GM12873 (cell line): ENCODE measurements around the gene DYRK1A.

ENCODE experiments used
- TF ChIP-seq, protein P1 (sequence below): IDR thresholded peaks from 2 replicates; pipeline ENCODE4 v1.5.1; 2012; ENCODE audit warnings: low read depth, mild to moderate bottlenecking, moderate library complexity, low read length, control low read depth; ENCODE audit not compliant: insufficient read depth; ENCODE audit errors: missing control alignments

Gene DYRK1A

DNA sequence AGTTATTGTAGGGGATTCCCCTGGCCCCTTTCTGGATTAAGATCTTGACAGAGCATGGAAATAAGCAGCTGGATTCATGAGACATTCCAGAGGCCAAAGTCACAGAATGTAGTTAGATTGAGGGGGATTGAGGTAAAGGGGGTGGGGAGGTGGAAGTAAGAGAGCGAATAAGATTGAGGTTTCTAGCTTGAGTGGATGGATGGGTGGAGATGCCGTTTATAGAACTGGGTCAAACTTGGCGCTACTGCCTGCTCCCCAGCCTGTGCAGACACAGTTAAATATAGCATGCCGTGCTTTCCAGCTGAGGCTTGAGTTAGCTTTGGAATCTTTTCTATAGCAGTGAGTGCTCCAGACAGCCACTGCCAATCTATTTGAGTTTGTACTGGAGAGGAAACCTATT, 85.7 kb downstream of the DYRK1A start:
- TF ChIP-seq, protein P1, sequence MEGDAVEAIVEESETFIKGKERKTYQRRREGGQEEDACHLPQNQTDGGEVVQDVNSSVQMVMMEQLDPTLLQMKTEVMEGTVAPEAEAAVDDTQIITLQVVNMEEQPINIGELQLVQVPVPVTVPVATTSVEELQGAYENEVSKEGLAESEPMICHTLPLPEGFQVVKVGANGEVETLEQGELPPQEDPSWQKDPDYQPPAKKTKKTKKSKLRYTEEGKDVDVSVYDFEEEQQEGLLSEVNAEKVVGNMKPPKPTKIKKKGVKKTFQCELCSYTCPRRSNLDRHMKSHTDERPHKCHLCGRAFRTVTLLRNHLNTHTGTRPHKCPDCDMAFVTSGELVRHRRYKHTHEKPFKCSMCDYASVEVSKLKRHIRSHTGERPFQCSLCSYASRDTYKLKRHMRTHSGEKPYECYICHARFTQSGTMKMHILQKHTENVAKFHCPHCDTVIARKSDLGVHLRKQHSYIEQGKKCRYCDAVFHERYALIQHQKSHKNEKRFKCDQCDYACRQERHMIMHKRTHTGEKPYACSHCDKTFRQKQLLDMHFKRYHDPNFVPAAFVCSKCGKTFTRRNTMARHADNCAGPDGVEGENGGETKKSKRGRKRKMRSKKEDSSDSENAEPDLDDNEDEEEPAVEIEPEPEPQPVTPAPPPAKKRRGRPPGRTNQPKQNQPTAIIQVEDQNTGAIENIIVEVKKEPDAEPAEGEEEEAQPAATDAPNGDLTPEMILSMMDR = no peak

DNA sequence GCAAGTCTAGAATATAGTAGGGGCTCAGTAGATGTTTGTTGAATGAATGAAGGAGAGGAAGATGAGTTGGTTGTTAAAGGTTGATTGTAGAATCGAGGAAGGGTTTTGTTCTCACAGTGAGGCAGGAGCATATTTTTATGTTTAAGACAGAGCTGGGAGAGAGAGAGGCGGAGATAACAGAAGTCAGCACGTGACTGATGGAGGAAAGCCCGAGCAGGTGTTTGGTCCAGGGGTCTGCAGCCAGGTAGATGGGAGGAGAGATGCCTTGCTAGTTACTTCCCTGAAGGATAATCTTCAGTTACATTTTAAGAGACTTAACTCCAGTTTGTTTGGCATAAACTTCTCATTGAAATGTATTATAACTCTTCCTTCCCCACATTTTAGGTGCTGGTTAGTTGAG, 86.8 kb downstream of the DYRK1A start:
- TF ChIP-seq, protein P1 = no peak

DNA sequence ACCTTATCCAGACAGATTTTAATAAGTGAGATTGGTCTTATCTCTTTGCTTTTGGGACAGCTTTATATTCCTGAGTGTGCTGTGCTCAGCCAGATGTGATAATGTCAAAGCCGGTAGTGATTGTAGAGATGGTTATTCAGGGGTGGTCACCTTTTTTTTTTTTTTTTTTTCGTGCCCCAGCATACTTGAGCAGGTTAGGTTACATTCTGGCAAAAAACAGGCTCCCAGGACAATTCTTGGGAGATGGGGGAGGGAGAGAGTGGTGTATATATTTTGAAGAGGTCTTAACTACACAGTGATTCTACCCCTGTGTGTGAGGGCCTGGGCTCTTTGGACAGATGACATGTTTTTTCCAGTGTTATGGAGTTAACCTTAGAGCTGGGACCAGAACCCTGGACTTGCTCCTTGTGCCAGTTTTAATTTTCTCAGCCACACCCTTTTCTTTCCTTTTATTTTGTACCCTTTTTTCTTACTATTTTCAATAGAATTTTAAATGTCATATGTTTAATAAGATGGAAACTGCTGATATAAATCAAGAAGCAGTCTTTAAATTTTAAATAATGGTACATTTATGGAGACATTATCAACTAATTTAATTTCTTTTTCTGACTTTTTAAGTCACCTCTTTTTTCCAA, 88.4 kb downstream of the DYRK1A start:
- TF ChIP-seq, protein P1 = no peak

DNA sequence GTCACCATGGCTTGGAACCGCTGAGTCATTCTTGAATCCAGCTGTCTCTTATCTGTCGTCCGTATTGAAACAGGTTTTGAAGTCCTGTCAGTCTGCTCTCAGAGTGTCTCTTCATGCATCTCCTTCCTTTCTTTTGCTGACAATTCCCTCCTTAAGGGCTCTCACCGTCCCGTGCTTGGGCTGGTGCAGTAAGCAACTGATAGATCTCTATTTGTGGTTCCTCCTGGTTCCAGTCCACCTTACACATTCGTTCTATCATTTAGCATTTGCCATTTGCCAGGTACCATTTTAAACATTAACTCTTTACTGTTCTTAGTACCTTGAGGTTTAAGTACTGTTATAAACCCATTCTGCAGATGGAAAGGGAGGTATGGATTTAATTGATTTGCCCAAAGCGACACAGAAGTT, 88.9 kb downstream of the DYRK1A start:
- TF ChIP-seq, protein P1 = no peak

DNA sequence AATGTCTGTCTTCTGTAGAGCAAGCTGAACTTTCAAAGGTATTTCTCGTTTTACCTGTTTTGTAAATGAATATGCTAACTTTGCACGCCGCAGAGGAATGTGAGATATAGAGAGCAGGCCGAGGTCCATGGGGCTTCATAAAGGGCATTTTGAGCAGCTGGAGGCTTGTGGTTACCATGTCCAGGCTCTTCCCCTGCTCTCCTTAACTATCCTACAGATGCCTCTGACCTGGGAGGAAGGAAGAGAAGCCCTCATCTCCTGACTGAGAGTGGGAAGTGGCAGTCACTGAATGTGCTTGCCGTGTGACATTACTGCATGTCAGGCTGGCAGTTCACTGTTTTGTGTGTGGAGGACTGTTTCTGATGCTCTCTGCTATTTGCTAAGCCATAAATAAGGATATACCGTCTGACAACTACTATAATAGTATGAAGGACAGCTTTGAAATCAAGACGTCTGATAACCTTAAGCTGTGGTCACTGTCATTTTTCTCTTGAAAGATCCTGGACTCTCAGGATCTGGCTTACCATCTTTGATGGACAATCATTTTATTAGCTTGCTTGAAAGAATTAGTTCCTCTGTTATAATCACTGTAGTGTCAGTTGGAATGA, 92.2 kb downstream of the DYRK1A start:
- TF ChIP-seq, protein P1 = no peak

DNA sequence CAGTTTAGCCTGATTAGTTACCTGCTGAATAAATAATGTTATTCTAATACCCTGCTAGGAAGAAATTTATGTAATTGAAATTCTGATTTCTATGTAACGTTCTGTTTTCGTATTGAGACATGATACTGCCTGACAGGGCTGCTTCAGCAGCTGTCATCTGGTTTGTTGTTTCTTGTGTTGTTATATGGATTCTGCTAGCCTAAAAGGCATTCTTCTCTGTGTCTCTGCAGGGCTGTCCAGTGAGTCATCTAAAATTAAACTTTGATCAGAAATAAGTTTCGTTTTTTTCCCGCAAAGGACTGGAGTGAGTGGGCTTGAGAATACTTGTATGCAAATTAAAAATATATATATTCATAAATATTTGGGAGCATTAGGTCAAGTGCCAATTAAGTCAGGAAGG, 93.0 kb downstream of the DYRK1A start:
- TF ChIP-seq, protein P1 = no peak

DNA sequence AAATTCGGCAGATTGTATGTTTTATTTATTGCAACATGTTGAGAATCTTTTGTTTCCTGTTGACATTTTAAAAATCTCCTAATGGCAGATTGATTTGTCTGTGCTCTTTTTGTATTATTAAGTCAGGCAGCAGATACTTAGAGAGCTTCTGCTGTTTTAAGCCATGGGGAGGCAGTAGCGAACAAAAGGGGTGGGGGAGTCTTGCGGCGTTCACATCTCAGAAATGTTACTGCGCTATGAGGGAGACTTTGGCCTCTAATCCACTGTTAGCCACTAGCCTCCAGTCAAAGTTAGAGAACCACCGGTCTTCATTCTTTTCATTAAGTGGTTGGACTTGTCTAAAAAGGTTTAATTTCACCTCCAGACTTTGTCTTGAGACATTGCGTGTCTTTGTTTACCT, 93.6 kb downstream of the DYRK1A start:
- TF ChIP-seq, protein P1 = peak; percentile 25
